Body of pancreas (tissue), 4 donors: ENCODE results near the gene CST4.

Source experiments
- POLR2A ChIP-seq, 3 donors: fragments of 450-650 bp; IDR thresholded peaks; one replicate each; pipeline ENCODE4 v1.6.1; 2016; ENCODE audit warnings: antibody characterized with exemption in 3 of 3, mild to moderate bottlenecking in 2 of 3
- TF ChIP-seq, protein P1 (sequence below), 7 experiments: fragments of 450-650 bp in 4 of 7; fragments of 200-600 bp in 3 of 7; sonication (generic) in 3 of 7; IDR thresholded peaks; one replicate each; pipeline ENCODE4 v1.5.1; 2016 to 2019; ENCODE audit warnings: antibody characterized with exemption in 7 of 7

DNA sequence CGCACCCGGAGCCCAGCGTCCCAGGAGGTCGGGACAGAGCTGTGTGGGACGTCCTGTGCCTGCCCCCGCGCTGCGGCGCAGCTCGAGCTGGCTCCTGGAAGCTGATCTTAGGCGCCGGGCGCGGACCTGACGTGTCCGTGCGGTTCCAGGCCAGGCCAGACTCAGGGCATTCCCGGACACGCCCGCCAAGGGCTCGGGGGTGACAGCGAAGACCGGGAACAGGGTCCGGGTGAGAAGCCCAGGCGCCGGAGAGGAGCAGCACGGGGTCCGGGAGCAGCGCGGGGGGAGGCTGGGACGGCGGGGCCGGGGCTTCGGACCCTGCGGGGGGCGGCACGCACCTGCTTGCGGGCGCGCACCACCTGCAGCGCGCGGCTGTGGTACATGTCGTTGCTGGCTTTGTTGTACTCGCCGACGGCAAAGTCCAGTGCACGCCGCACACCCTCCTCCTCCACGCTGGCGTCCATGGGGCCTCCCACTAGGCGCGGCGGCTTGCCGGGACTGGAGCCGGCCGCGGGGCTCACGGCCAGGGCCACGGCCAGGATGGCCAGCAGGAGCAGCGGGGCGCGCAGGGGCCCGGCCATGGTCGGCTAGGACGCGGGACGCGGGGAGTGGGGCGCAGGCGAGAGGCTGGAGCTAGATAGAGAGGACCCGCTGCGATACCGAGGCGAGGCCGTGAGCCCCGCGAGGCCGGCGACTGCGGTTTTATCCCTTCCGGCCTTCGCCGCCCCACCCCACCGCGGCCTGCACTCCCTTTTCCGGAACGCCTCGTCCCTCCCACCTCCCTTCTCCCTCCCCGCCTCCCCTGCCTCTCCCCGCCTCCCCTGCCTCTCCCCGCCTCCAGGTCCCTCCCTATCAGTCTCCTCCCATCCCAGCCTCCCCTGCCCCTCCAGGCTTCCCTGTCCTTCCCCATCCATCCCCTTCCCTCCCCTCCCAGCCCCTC lies 51.3 kb downstream of the CST4 start, which contains the start of gene CST3:
- TF ChIP-seq, protein P1, sequence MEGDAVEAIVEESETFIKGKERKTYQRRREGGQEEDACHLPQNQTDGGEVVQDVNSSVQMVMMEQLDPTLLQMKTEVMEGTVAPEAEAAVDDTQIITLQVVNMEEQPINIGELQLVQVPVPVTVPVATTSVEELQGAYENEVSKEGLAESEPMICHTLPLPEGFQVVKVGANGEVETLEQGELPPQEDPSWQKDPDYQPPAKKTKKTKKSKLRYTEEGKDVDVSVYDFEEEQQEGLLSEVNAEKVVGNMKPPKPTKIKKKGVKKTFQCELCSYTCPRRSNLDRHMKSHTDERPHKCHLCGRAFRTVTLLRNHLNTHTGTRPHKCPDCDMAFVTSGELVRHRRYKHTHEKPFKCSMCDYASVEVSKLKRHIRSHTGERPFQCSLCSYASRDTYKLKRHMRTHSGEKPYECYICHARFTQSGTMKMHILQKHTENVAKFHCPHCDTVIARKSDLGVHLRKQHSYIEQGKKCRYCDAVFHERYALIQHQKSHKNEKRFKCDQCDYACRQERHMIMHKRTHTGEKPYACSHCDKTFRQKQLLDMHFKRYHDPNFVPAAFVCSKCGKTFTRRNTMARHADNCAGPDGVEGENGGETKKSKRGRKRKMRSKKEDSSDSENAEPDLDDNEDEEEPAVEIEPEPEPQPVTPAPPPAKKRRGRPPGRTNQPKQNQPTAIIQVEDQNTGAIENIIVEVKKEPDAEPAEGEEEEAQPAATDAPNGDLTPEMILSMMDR (IDR thresholded peaks at IDR 0.05): peak in 1 of 7 experiments; percentile 8
- peak; percentile 84 to 85 (median 85) for TF ChIP-seq POLR2A (IDR thresholded peaks at IDR 0.05)
